GM11168 (cell line): ENCODE measurements around the gene LONRF2.

ENCODE experiments used
- in situ Hi-C: fragments of 300-500 bp; cut with MboI; formaldehyde crosslinking; loops from one replicate; pipeline ENCODE4 v1.12.0; 2022; ENCODE audit warnings: low sequenced_read_pairs; ENCODE audit not compliant: unreplicated experiment

LONRF2 gene

DNA sequence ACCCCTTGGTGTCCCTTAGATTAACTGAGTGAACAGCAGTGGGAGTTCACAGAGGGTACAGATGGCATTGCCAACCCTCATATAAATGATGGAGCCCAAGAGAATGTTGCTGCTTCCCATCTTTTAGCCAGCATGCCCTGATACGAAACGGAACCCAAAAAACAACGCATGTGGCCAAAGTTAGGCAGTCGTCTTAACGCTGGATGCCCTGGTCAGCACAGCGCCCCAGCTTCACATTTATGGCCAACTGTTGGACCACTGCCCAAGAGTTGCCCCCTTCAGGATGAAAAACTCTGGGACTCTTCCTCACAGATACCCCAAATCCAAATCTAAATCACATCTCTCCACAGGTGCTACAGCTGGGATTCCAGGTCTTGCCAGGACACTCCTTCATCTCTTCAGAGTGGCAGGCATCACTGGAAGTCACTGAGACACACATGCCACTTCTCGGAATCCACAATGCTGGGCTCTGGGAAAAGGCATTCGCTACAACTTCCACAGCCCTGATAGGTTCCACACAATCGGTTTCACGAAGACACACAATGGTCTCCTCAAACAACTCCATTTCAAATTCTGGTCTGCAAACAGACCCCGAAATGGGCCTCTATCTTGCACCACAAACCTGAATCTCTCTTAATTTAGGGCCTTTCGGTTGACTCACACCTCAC, 44.6 kb downstream of the LONRF2 start:
- in situ Hi-C loops: no loop called here

DNA sequence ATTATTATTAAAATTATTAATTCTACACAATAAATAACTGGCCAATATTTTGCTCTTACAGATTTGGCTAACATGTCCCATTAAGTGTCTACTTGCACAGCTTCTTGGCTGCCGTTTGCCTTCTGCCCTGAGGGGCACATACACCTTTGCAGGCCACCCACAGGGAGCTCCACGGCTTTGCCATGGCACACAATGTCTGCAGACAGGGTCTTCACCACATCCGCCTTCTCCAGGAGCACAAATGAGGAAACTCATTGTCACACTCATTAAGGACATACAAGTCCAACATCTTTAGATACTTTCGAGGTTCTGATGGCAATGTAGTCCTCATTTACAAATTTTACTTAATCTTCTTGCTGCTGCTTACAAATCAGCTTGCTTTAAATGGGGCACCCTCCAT, 45.6 kb downstream of the LONRF2 start:
- in situ Hi-C loops: no loop called here

DNA sequence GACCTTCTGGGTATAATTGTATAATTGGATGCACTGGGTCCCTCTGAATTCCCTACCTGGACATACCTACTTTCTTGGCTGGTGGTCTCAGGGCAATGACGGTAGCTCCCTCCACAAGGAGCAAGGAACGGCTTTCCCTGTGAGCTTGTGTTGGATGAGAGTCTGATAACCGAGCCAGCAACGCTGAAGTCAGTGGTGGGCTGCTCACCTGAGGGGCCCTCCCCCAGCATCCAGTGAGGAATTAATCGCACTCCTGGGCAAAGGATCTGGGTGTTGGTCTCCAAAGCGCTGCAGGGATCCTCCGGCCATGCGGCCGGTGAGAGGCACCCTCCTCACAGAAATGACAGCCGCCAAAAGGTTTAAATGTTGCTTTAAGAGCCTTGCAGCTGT, 47.1 kb downstream of the LONRF2 start:
- in situ Hi-C loops: no loop called here

DNA sequence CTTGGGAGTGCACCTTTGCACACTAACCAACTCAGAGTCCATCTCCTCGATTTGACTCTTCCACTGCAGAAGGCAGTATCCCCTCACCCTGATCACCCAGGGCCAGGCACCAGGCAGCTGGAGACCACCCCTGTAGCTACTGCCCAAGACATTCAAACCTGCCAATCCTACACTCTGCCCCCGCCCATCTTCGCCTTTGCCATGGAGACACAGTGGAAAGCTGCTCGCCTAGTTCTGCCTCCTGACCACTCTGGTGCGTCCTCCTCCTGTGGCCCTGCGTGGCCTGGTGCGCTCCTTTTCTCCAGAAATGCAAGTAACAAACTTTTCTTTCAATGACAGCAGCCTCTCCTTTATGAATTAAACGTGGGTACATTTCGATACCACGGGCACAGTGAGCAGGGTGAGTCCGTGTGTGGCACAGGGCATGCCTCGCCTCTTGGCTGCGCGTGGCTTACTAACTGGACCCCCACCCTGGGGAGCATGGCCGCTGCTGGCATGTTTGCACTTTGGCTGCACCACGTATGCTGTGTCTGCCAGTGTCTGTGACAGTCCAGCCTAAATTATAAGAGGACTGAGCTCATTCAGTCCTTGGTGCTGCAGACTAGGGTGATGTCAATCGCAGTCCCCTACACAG, 47.6 kb downstream of the LONRF2 start:
- in situ Hi-C loops: loop anchor here (25.0 kb wide), 1 partner anchor 712 kb away; no protein-coding TSS in a partner anchor

DNA sequence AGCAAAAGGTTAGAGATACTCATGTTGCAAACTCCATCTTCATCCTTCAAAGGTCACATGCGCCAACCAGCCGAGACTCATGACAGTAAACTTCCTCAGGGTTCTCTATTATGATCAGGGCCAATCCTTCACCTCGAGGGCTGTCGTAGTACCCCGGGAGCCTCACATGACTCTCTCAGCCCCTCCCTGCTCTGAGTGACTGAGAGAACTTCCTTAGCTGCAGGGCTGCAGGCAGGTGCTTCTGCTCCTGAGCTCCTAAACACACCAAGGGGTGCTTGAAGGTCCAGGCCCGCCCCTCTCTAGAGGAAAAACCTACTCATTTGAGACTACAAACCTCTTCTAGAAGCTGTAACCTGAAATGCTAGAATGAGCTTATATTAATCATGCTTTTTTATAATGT, 48.2 kb downstream of the LONRF2 start:
- in situ Hi-C loops: loop anchor here (25.0 kb wide), 1 partner anchor 712 kb away; no protein-coding TSS in a partner anchor

- in situ Hi-C loops: loop anchor here (25.0 kb wide), 1 partner anchor 711 kb away; no protein-coding TSS in a partner anchor
Observed at GRCh38 chr2:100273387-100273786, 48.9 kb downstream of the LONRF2 start.

DNA sequence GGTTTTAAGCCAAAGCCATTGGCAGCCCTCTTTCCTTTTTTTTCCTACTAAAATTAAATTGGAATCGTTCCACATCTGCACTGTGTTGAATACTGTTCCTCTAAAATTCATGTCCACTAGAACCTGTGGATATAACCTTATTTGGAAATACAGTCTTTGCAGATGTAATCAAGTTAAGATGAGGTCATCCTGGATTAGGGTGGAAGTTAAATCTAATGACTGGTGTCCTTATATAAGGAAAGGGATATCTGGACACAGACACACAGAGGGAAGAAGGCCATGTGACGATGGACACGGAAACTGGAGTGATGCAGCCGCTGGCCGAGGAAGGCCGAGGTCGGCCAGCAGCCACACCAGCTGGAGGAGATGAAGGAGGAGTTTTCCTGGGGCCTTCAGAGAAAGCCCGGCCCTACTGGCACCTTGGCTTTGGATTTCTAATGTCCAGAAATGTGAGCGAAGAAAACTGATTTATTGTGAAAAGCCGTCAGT, 49.4 kb downstream of the LONRF2 start:
- in situ Hi-C loops: loop anchor here (25.0 kb wide), 1 partner anchor 711 kb away; no protein-coding TSS in a partner anchor

GRCh38 chr2:100271210-100271609, 51.1 kb downstream of the LONRF2 start:
- in situ Hi-C loops: loop anchor here (25.0 kb wide), 1 partner anchor 709 kb away; no protein-coding TSS in a partner anchor

- in situ Hi-C loops: loop anchor here (25.0 kb wide), 1 partner anchor 708 kb away; no protein-coding TSS in a partner anchor
Observed at GRCh38 chr2:100270381-100271146, 51.7 kb downstream of the LONRF2 start.

GRCh38 chr2:100269889-100270288, 52.4 kb downstream of the LONRF2 start:
- in situ Hi-C loops: loop anchor here (25.0 kb wide), 1 partner anchor 708 kb away; no protein-coding TSS in a partner anchor

DNA sequence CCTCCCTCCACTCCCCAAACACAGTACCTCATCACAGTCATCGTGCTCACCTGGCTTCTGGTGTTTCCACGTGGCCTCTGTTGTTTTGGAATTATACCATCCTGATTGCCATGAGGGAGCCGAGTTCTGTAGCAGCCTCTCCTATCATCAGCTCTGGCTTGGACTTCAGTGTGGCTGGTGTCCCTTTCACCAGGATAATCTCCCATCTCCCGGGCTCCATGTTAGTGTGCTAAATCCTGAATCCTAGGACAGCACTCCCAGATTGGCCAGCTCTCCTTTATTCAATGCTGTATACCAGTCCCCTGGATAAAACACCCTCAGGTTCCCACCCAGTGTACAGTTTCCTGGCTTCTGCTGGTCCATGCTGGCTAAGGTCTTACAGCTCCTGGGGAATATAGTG, 53.3 kb downstream of the LONRF2 start:
- in situ Hi-C loops: loop anchor here (25.0 kb wide), 1 partner anchor 707 kb away; no protein-coding TSS in a partner anchor

DNA sequence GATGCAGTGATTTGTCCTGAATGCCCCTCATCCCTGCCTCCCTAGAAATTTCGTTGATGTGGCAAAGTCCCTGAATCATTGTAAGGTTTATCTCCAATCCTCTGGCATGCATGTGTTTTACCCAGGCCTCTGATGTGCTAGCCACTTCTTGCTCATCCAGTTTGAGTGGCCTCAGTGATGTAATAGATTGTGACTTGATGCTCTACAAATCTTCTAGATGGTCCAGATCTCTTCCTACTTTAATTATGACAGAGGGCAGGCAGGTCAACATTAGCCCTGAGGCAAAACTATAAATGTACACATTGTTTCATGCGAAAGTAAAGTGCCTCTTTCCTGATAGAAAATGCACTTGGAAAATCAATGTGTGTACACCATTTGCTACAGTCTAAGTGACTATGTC, 54.5 kb downstream of the LONRF2 start:
- in situ Hi-C loops: loop anchor here (25.0 kb wide), 1 partner anchor 705 kb away; no protein-coding TSS in a partner anchor

- in situ Hi-C loops: loop anchor here (25.0 kb wide), 1 partner anchor 704 kb away; no protein-coding TSS in a partner anchor
Observed at GRCh38 chr2:100266126-100266525, 56.2 kb downstream of the LONRF2 start.

GRCh38 chr2:100265226-100265625, 57.1 kb downstream of the LONRF2 start:
- in situ Hi-C loops: loop anchor here (25.0 kb wide), 1 partner anchor 703 kb away; no protein-coding TSS in a partner anchor

DNA sequence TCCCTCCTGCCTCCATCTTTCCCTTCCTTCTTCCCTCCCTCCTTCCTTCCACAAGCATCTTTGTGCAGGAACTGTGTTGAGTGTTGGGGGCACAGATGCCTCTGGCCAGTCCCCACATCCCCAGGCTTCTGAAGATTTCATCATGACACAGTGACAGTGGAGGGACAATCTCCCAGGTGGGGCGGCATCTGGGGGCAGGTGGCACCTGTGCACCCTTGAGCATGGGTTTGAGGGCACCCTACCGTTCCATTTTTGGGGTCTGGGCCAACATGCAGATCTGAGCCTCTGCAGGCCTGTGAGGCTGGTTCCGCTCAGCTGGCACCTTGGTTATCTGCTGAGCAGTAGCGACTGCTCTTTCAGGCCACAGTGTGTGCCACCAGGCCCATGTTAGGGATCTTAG, 57.6 kb downstream of the LONRF2 start:
- in situ Hi-C loops: loop anchor here (5.0 to 25.0 kb wide), 2 partner anchors 118 to 702 kb away; no protein-coding TSS in a partner anchor

- in situ Hi-C loops: loop anchor here (5.0 to 25.0 kb wide), 2 partner anchors 118 to 702 kb away; no protein-coding TSS in a partner anchor
Observed at GRCh38 chr2:100264121-100264520, 58.2 kb downstream of the LONRF2 start.

GRCh38 chr2:100262555-100263320, 59.6 kb downstream of the LONRF2 start:
- in situ Hi-C loops: loop anchor here (5.0 to 25.0 kb wide), 2 partner anchors 120 to 700 kb away; no protein-coding TSS in a partner anchor

DNA sequence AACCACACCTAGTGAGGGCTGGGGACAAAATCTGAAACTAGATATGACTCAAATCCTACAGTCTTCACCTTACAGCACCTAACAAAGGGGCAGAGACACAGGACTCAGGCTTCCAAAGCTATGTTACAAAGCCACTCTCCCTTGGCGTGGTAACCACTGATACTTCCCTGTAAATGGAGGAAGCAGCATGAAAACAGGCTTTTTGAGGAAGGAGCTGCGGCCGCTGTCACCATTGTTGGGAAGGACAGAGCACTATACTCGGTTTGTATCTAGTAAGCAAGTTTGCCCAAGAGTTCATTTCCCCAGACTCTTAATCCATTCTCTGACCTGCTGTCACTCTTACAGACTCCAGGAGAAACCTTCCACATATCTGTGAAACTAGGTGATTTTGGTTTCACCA, 60.3 kb downstream of the LONRF2 start:
- in situ Hi-C loops: loop anchor here (5.0 to 25.0 kb wide), 2 partner anchors 120 to 700 kb away; no protein-coding TSS in a partner anchor
